H1 (cell line): ENCODE results near the gene ADARB2. TPM values are rescaled to one million over a fixed set of nuclear protein-coding genes. Genes with fewer than 3 reads are reported as not detected.

Experiments
- CTCF ChIA-PET: fragments of 300-600 bp; sonication (Branson Sonifier 250); formaldehyde crosslinking; loops from one replicate; lab custom pipeline; 2021; ENCODE audit not compliant: partially characterized antibody; lab: Charles Lee
- POLR2A ChIA-PET: fragments of 300-600 bp; sonication (Branson Sonifier 250); formaldehyde crosslinking; loops from one replicate; lab custom pipeline; 2021; ENCODE audit warnings: inconsistent platforms; ENCODE audit not compliant: partially characterized antibody; lab: Charles Lee
- DNase-seq, 2 experiments: peaks; one replicate each; pipeline versions ENCODE4 v3.0.0 to v3.0.0-alpha.2; 2010 to 2022; ENCODE audit warnings: low spot score in 2 of 2, low read depth in 1 of 2, mixed read lengths in 1 of 2
- FAIRE-seq: peaks from 2 replicates; lab custom pipeline; 2011; peaks lifted over from hg19 to GRCh38; lab: Jason Lieb, UNC
- H2AFZ ChIP-seq: 2 replicates; pipeline ENCODE4 v1.8.1; 2012; ENCODE audit warnings: low read length, inconsistent platforms
- H2AK5ac ChIP-seq: 2 replicates; pipeline ENCODE4 v1.6.1; 2013; ENCODE audit warnings: low read depth, low read length
- H2BK120ac ChIP-seq: replicated peaks from 2 replicates; pipeline ENCODE3; 2013; ENCODE audit warnings: low read depth, low read length, inconsistent platforms
- H2BK12ac ChIP-seq: 2 replicates; pipeline ENCODE4 v1.6.1; 2013; ENCODE audit warnings: low read depth, low read length
- H2BK15ac ChIP-seq: 2 replicates; pipeline ENCODE4 v1.6.1; 2013; ENCODE audit warnings: low read length
- H2BK20ac ChIP-seq: 2 replicates; pipeline ENCODE4 v1.6.1; 2013; ENCODE audit warnings: low read length
- H2BK5ac ChIP-seq: 2 replicates; pipeline ENCODE4 v1.6.1; 2013; ENCODE audit warnings: low read depth, low read length
- H3K14ac ChIP-seq: 2 replicates; pipeline ENCODE4 v1.6.1; 2013; ENCODE audit warnings: inconsistent platforms; ENCODE audit not compliant: insufficient read length
- H3K18ac ChIP-seq: 2 replicates; pipeline ENCODE4 v1.6.1; 2013; ENCODE audit warnings: low read length; ENCODE audit errors: extremely low read depth
- H3K23ac ChIP-seq: 2 replicates; pipeline ENCODE4 v1.6.1; 2013; ENCODE audit warnings: inconsistent platforms; ENCODE audit not compliant: insufficient read length
- H3K23me2 ChIP-seq: 2 replicates; pipeline ENCODE4 v1.6.1; 2013; ENCODE audit warnings: low read depth, low read length
- H3K27ac ChIP-seq: 2 replicates; pipeline ENCODE4 v1.6.1; 2011; ENCODE audit warnings: low read depth, low read length, inconsistent platforms
- H3K27me3 ChIP-seq, 4 experiments: replicated peaks in 1 of 4; 1 replicate in 1 of 4; 2 replicates in 3 of 4; pipeline versions ENCODE4 v1.6.1 to v1.8.1; 2011 to 2013; ENCODE audit warnings: low read length in 3 of 4, mild to moderate bottlenecking in 3 of 4, inconsistent platforms in 2 of 4, mixed read lengths in 2 of 4, moderate library complexity in 1 of 4; ENCODE audit not compliant: control insufficient read depth in 3 of 4, insufficient read depth in 3 of 4; ENCODE audit errors: extremely low read depth in 1 of 4
- H3K36me3 ChIP-seq, 4 experiments: 2 replicates each; pipeline versions ENCODE4 v1.6.1 to v1.8.1; 2011 to 2013; ENCODE audit warnings: mild to moderate bottlenecking in 4 of 4, low read length in 3 of 4, moderate library complexity in 2 of 4, control low read depth in 1 of 4, inconsistent platforms in 1 of 4; ENCODE audit not compliant: insufficient read depth in 4 of 4, control insufficient read depth in 2 of 4
- H3K4ac ChIP-seq: replicated peaks from 2 replicates; pipeline ENCODE3; 2013; ENCODE audit warnings: low read length, low read depth, mixed read lengths, inconsistent platforms; ENCODE audit not compliant: insufficient read length
- H3K4me1 ChIP-seq, 4 experiments: replicated peaks in 1 of 4; 1 replicate in 1 of 4; 2 replicates in 3 of 4; pipeline versions ENCODE4 v1.6.1 to v1.8.1; 2011 to 2013; ENCODE audit warnings: low read length in 3 of 4, inconsistent platforms in 2 of 4, mixed read lengths in 1 of 4; ENCODE audit not compliant: insufficient read depth in 4 of 4, control insufficient read depth in 3 of 4
- H3K4me2 ChIP-seq, 2 experiments: 2 replicates each; pipeline versions ENCODE4 v1.6.1 to v1.8.1; 2011 to 2013; ENCODE audit warnings: low read depth in 2 of 2, low read length in 2 of 2, control low read depth in 1 of 2, inconsistent platforms in 1 of 2, mild to moderate bottlenecking in 1 of 2; ENCODE audit not compliant: insufficient read depth in 1 of 2
- H3K4me3 ChIP-seq, 4 experiments: fragments of 200-600, 300-600 bp in 1 of 4; sonication (generic), shearing (Covaris generic), sonication (Bioruptor Twin) in 1 of 4; 2 replicates each; pipeline versions ENCODE4 v1.5.1 to v1.8.1; 2011 to 2016; ENCODE audit warnings: low read length in 4 of 4, low read depth in 3 of 4, control low read depth in 2 of 4, inconsistent platforms in 2 of 4, mild to moderate bottlenecking in 2 of 4, mixed read lengths in 1 of 4, moderate library complexity in 1 of 4; ENCODE audit not compliant: insufficient read depth in 2 of 4; ENCODE audit errors: extremely low read depth in 1 of 4
- H3K56ac ChIP-seq: replicated peaks from 2 replicates; pipeline ENCODE3; 2013; ENCODE audit warnings: low read depth, mild to moderate bottlenecking, mixed read lengths, low read length, inconsistent platforms; ENCODE audit not compliant: insufficient read length
- H3K79me1 ChIP-seq: 2 replicates; pipeline ENCODE4 v1.6.1; 2013; ENCODE audit warnings: low read depth, low read length, control low read depth
- H3K79me2 ChIP-seq, 2 experiments: 2 replicates each; pipeline versions ENCODE4 v1.6.1 to v1.8.1; 2012 to 2013; ENCODE audit warnings: low read length in 2 of 2, mild to moderate bottlenecking in 2 of 2, inconsistent platforms in 1 of 2; ENCODE audit not compliant: insufficient read depth in 2 of 2, control insufficient read depth in 1 of 2
- H3K9ac ChIP-seq, 4 experiments: replicated peaks in 1 of 4; 1 replicate in 1 of 4; 2 replicates in 3 of 4; pipeline versions ENCODE4 v1.6.1 to v1.8.1; 2011 to 2013; ENCODE audit warnings: low read depth in 3 of 4, low read length in 3 of 4, control low read depth in 2 of 4, mild to moderate bottlenecking in 2 of 4, moderate library complexity in 2 of 4, inconsistent platforms in 1 of 4; ENCODE audit errors: extremely low read depth in 1 of 4
- H3K9me3 ChIP-seq, 2 experiments: 2 replicates each; pipeline versions ENCODE4 v1.6.1 to v1.8.1; 2012 to 2013; ENCODE audit warnings: mild to moderate bottlenecking in 2 of 2, moderate library complexity in 2 of 2, control low read depth in 1 of 2, inconsistent platforms in 1 of 2, low read depth in 1 of 2, low read length in 1 of 2, mixed read lengths in 1 of 2; ENCODE audit not compliant: insufficient read depth in 2 of 2
- H4K20me1 ChIP-seq, 2 experiments: replicated peaks in 1 of 2; 2 replicates each; pipeline versions ENCODE3 to v1.8.1; 2011 to 2013; ENCODE audit warnings: inconsistent platforms in 2 of 2, low read length in 2 of 2, mild to moderate bottlenecking in 1 of 2; ENCODE audit not compliant: insufficient read depth in 2 of 2, control insufficient read depth in 1 of 2
- H4K5ac ChIP-seq: 2 replicates; pipeline ENCODE4 v1.6.1; 2013; ENCODE audit warnings: low read length, low read depth, mixed read lengths, inconsistent platforms; ENCODE audit not compliant: insufficient read length
- H4K8ac ChIP-seq: 2 replicates; pipeline ENCODE4 v1.8.0; 2013; ENCODE audit warnings: mild to moderate bottlenecking, moderate library complexity, low read length, inconsistent platforms; ENCODE audit not compliant: insufficient read depth; ENCODE audit errors: extremely low read depth
- H4K91ac ChIP-seq: replicated peaks from 2 replicates; pipeline ENCODE3; 2013; ENCODE audit warnings: low read length, mixed read lengths, inconsistent platforms; ENCODE audit not compliant: insufficient read length
- RXRA ChIP-seq: IDR thresholded peaks from 2 replicates; pipeline ENCODE4 v1.6.1; 2011; ENCODE audit warnings: low read depth, mild to moderate bottlenecking, low read length, moderate library complexity; ENCODE audit not compliant: insufficient read depth
- WGBS, 2 experiments: shearing (Covaris generic) in 1 of 2; methylation state at CpG; one replicate each; pipeline versions ENCODE4 v1.1.6 to v1.1.7; 2013 to 2015; ENCODE audit warnings: low lambda C conversion rate in 2 of 2, mixed read lengths in 2 of 2, inconsistent platforms in 1 of 2, low coverage in 1 of 2, missing lambda C conversion rate in 1 of 2; ENCODE audit not compliant: insufficient replicate concordance in 2 of 2, insufficient coverage in 1 of 2, insufficient read length in 1 of 2; ENCODE audit errors: extremely low coverage in 1 of 2, missing lambda C conversion rate in 1 of 2; 5-methylcytosine and 5-hydroxymethylcytosine counted together
- polyA plus RNA-seq, 7 experiments: library from polyadenylated mRNA; depleted of rRNA in 3 of 7; stranded (reverse) in 5 of 7; unstranded in 2 of 7; fragments of >200 nt in 5 of 7; fragments of 200-250 nt in 2 of 7; gene quantifications; 1 replicate in 5 of 7; 2 replicates in 1 of 7; 4 replicates in 1 of 7; pipeline versions ENCODE4 v1.2.1 to v1.2.3, GENCODE V29; 2011 to 2013; ENCODE audit warnings: missing spikeins in 2 of 7, mixed read lengths in 2 of 7
- total RNA-seq: library from RNA; stranded (reverse); fragmentation: NEBNext Ultra II Directional; extraction: Animal tissue kit (Norgen Biotek cat#: 25700); gene quantifications from 2 replicates; pipeline ENCODE4 v1.2.1, GENCODE V29; 2021

ADARB2 gene
- total and polyA plus RNA-seq, 2 of the 8 experiments (the other 6 are each of a cell fraction or from before 2014, with no cell fraction given): 2.2 to 2.8 TPM

DNA sequence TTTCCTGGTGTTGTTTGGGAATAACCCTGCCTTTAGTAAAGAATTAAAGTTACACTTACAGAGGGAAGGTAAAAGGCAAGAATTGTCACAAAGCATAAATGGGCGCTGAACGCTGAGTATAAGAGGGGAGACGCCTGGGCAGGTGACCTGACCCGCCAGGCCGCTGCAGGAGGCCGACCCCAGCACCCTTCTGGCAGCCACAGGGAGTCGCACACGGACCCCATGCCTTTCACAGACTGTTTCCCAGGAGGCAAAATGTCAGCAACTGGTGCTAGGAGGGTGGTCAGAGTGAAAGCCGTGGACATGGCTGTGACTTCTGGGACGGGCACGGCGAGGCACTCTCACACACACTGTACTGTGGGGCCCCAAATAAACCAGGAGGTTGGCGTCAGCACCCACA is 392.9 kb downstream of the ADARB2 start:
- ChIA-PET CTCF (interaction anchor here (1.4 kb wide), 1 partner anchor 15 kb away, joined by 5 read pairs; no protein-coding TSS in a partner anchor), POLR2A (no interaction called here)
- Histone ChIP-seq H4K20me1 (no peaks in the 10 kb centered on the region), H3K23me2 (no peaks in the 10 kb centered on the region), H3K56ac (no peak overlapping the region), H2BK5ac (no peak overlapping the region), H2BK120ac (no peak overlapping the region), H3K9me3 (no peaks in the 10 kb centered on the region), H4K91ac (peak overlapping the region; percentile 68), H2BK15ac (no peak overlapping the region), H2AK5ac (no peak overlapping the region), H3K27ac (no peak overlapping the region), H3K14ac (no peak overlapping the region), H3K18ac (no peak overlapping the region), H3K36me3 (no peaks in the 10 kb centered on the region), H2AFZ (no peak overlapping the region), H3K4me2 (no peak overlapping the region), H3K79me1 (no peaks in the 10 kb centered on the region), H3K79me2 (no peaks in the 10 kb centered on the region), H3K4me1 (peaks cover 0 to 8% (median 4%) of the 10 kb centered on the region in 4 experiments; a peak in 4 of 7 replicates), H3K4ac (no peak overlapping the region), H4K5ac (no peak overlapping the region), H4K8ac (no peak overlapping the region; the same call in 1 of the 2 replicates), H3K27me3 (no peaks in the 10 kb centered on the region), H3K4me3 (no peak overlapping the region), H3K23ac (no peak overlapping the region), H3K9ac (no peak overlapping the region), H2BK12ac (0 out of 2 replicates have a peak overlapping the region, but pooled peaks have one; percentile 9), H2BK20ac (no peak overlapping the region)
- TF ChIP-seq RXRA: no peak
- no peak for DNase-seq
- no peak for FAIRE-seq
- WGBS, 2 experiments: 93% methylated on average over 13 of the region's 13 CpGs; no CpG with 5 or more reads in 1 of the 2 experiments
